H1 (cell line): ENCODE measurements around the gene ANO2. TPM values are rescaled to one million over a fixed set of nuclear protein-coding genes. Genes with fewer than 3 reads are reported as not detected.

Experiments used
- BACH1 ChIP-seq: IDR thresholded peaks from 2 replicates; pipeline ENCODE4 v1.6.1; 2012; ENCODE audit warnings: low read length, improper control_type of control experiment
- CHD1 ChIP-seq: IDR thresholded peaks from 2 replicates; pipeline ENCODE4 v1.6.1; 2012; ENCODE audit warnings: low read depth, low read length, improper control_type of control experiment
- FOSL1 ChIP-seq: IDR thresholded peaks from 2 replicates; pipeline ENCODE4 v1.6.1; 2011; ENCODE audit warnings: mild to moderate bottlenecking, low read depth, low read length, moderate library complexity; ENCODE audit not compliant: insufficient read depth
- JUN ChIP-seq: IDR thresholded peaks from 2 replicates; pipeline ENCODE4 v1.6.1; 2011; ENCODE audit warnings: low read depth, mild to moderate bottlenecking, improper control_type of control experiment, low read length
- JUND ChIP-seq: IDR thresholded peaks from 2 replicates; pipeline ENCODE4 v1.6.1; 2011; ENCODE audit warnings: mild to moderate bottlenecking, improper control_type of control experiment, low read length
- SAP30 ChIP-seq: fragments of 300-600 bp; sonication (generic); IDR thresholded peaks from 2 replicates; pipeline ENCODE4 v1.7.1; 2012; ENCODE audit warnings: low read length, moderate library complexity, mild to moderate bottlenecking, inconsistent platforms; ENCODE audit not compliant: insufficient read depth, insufficient replicate concordance
- polyA plus RNA-seq, 7 experiments: library from polyadenylated mRNA; depleted of rRNA in 3 of 7; stranded (reverse) in 5 of 7; unstranded in 2 of 7; fragments of >200 nt in 5 of 7; fragments of 200-250 nt in 2 of 7; gene quantifications; 1 replicate in 5 of 7; 2 replicates in 1 of 7; 4 replicates in 1 of 7; pipeline versions ENCODE4 v1.2.1 to v1.2.3, GENCODE V29; 2011 to 2013; ENCODE audit warnings: missing spikeins in 2 of 7, mixed read lengths in 2 of 7
- total RNA-seq: library from RNA; stranded (reverse); fragmentation: NEBNext Ultra II Directional; extraction: Animal tissue kit (Norgen Biotek cat#: 25700); gene quantifications from 2 replicates; pipeline ENCODE4 v1.2.1, GENCODE V29; 2021

The ANO2 gene
- total and polyA plus RNA-seq, 2 of the 8 experiments (the other 6 are each of a cell fraction or from before 2014, with no cell fraction given) = 1.9 to 5.5 TPM

DNA sequence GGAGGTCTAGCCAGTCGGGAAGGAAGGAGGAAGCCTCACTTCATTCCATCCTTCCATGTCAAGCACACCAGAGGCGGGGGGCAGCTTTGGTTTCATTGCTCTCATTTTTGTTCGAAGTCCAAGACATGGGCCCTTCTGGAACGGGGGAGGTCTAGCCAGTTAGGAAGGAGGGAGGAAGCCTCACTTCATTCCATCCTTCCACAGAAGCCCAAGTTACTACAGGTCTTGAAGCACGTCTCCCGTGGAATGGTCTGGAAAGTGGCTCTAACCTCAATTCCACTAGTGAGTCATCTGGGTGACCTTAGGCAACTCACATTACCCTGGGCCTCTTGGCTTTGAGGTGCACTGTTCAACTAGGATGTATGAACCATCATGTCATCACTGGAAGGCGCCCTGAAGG, 356.9 kb downstream of the ANO2 start (continued):
- TF ChIP-seq CHD1 = no peak
- no peak for TF ChIP-seq JUN
- TF ChIP-seq FOSL1 = no peak
- TF ChIP-seq JUND = no peak
- no peak for TF ChIP-seq BACH1
- TF ChIP-seq SAP30 = no peak
